Hepatocyte (in vitro differentiated cells): ENCODE data around the gene CD36. TPM values are rescaled to one million over a fixed set of nuclear protein-coding genes. Genes with fewer than 3 reads are reported as not detected.

Source experiments
- DNase-seq: peaks from one replicate; pipeline ENCODE4 v3.0.0-alpha.2; 2016; ENCODE audit warnings: low spot score
- H2AFZ ChIP-seq: fragments of 200-600 bp; sonication (generic); 2 replicates; pipeline ENCODE4 v1.6.0; 2016; ENCODE audit warnings: antibody characterized with exemption, mild to moderate bottlenecking
- H3K27ac ChIP-seq: fragments of 200-600 bp; sonication (generic); 2 replicates; pipeline ENCODE4 v1.5.1; 2016; ENCODE audit warnings: mild to moderate bottlenecking
- H3K27me3 ChIP-seq: fragments of 200-600 bp; sonication (generic); 2 replicates; pipeline ENCODE4 v1.6.1; 2016
- H3K36me3 ChIP-seq: fragments of 200-600 bp; sonication (generic); replicated peaks from 2 replicates; pipeline ENCODE4 v1.5.1; 2016; ENCODE audit warnings: low read depth; ENCODE audit not compliant: insufficient read depth
- H3K4me1 ChIP-seq: fragments of 200-600 bp; sonication (generic); 2 replicates; pipeline ENCODE4 v1.5.1; 2016; ENCODE audit warnings: mild to moderate bottlenecking, moderate library complexity; ENCODE audit not compliant: insufficient read depth
- H3K4me2 ChIP-seq: fragments of 200-600 bp; sonication (generic); 2 replicates; pipeline ENCODE4 v1.6.0; 2016
- H3K4me3 ChIP-seq: fragments of 200-600 bp; sonication (generic); 2 replicates; pipeline ENCODE4 v1.5.1; 2016; ENCODE audit warnings: mild to moderate bottlenecking
- H3K79me2 ChIP-seq: fragments of 200-600 bp; sonication (generic); 2 replicates; pipeline ENCODE4 v1.6.0; 2017; ENCODE audit warnings: mild to moderate bottlenecking
- H3K9me2 ChIP-seq: fragments of 200-600 bp; sonication (generic); replicated peaks from 2 replicates; pipeline ENCODE4 v1.6.0; 2017; ENCODE audit warnings: mild to moderate bottlenecking; ENCODE audit not compliant: insufficient read depth
- H3K9me3 ChIP-seq: fragments of 200-600 bp; sonication (generic); 2 replicates; pipeline ENCODE4 v1.5.1; 2016; ENCODE audit warnings: low read depth, mild to moderate bottlenecking
- H4K20me1 ChIP-seq: fragments of 200-600 bp; sonication (generic); 2 replicates; pipeline ENCODE4 v1.6.0; 2016; ENCODE audit warnings: mild to moderate bottlenecking; ENCODE audit not compliant: insufficient read depth, poor library complexity, severe bottlenecking
- CTCF ChIP-seq: fragments of 200-600 bp; sonication (generic); IDR thresholded peaks from 2 replicates; pipeline ENCODE4 v1.5.1; 2016; ENCODE audit warnings: antibody characterized with exemption, mild to moderate bottlenecking; ENCODE audit not compliant: poor library complexity
- EZH2 ChIP-seq: fragments of 200-600 bp; sonication (generic); IDR thresholded peaks from 2 replicates; pipeline ENCODE4 v1.6.1; 2016; ENCODE audit warnings: antibody characterized with exemption, mild to moderate bottlenecking, borderline replicate concordance
- EZH2phosphoT487 ChIP-seq: fragments of 200-600 bp; sonication (generic); IDR thresholded peaks from one replicate; pipeline ENCODE4 v1.6.1; 2018; ENCODE audit warnings: antibody characterized with exemption, mild to moderate bottlenecking, low read depth, moderate library complexity; ENCODE audit not compliant: unreplicated experiment, severe bottlenecking
- WGBS: methylation state at CpG from one replicate; pipeline ENCODE4 v1.1.6; 2016; ENCODE audit warnings: low lambda C conversion rate; ENCODE audit errors: missing lambda C conversion rate; 5-methylcytosine and 5-hydroxymethylcytosine counted together
- polyA plus RNA-seq: library from polyadenylated mRNA; unstranded; fragments of >200 nt; fragmentation: Nextera tagmentation; extraction: Ambion mirVana; gene quantifications from 2 replicates; pipeline ENCODE4 v1.2.1, GENCODE V29; 2016
- total RNA-seq: library from RNA; depleted of rRNA; stranded (reverse); fragments of >200 nt; gene quantifications from 2 replicates; pipeline ENCODE4 v1.2.3, GENCODE V29; 2014

CD36 gene
- total and polyA plus RNA-seq, 2 experiments from 2014 or later: 5.4 to 22.6 TPM

- Histone ChIP-seq H3K79me2 (no peaks in the 10 kb centered on the region), H3K4me3 (no peak overlapping the region), H3K9me3 (no peaks in the 10 kb centered on the region), H3K9me2 (no peaks in the 10 kb centered on the region), H4K20me1 (no peaks in the 10 kb centered on the region), H3K27ac (no peak overlapping the region), H3K4me2 (no peak overlapping the region), H3K36me3 (no peaks in the 10 kb centered on the region), H3K27me3 (no peaks in the 10 kb centered on the region), H2AFZ (no peak overlapping the region), H3K4me1 (no peaks in the 10 kb centered on the region)
- WGBS: 64% methylated on average over 2 of the region's 2 CpGs
- no peak for DNase-seq
- no peak for TF ChIP-seq EZH2phosphoT487
- TF ChIP-seq EZH2: no peak
- TF ChIP-seq CTCF: no peak
These were observed 69.7 kb downstream of the CD36 start for GRCh38 chr7:80708123-80708522.

- H3K4me2 ChIP-seq: no peak overlapping the region
- H3K4me1 ChIP-seq: no peaks in the 10 kb centered on the region
- no peaks in the 10 kb centered on the region for H3K27me3 ChIP-seq
- H3K4me3 ChIP-seq: no peak overlapping the region
- whole genome bisulfite sequencing: 62% methylated on average over 2 of the region's 2 CpGs
- no peak overlapping the region for H3K27ac ChIP-seq
- no peaks in the 10 kb centered on the region for H3K79me2 ChIP-seq
- H4K20me1 ChIP-seq: no peaks in the 10 kb centered on the region
- no peaks in the 10 kb centered on the region for H3K9me2 ChIP-seq
- no peaks in the 10 kb centered on the region for H3K9me3 ChIP-seq
- H2AFZ ChIP-seq: no peak overlapping the region
- DNase-seq: no peak
- no peak for TF ChIP-seq EZH2
- TF ChIP-seq CTCF: no peak
- TF ChIP-seq EZH2phosphoT487: no peak
- H3K36me3 ChIP-seq: no peaks in the 10 kb centered on the region
These were observed 73.1 kb downstream of the CD36 start for GRCh38 chr7:80711531-80711930.

GRCh38 chr7:80719261-80719660 is 80.8 kb downstream of the CD36 start:
- DNase-seq: peak; percentile 11
- Histone ChIP-seq H3K4me2 (no peak overlapping the region), H3K9me3 (no peaks in the 10 kb centered on the region), H3K4me1 (peaks cover 23% of the 10 kb centered on the region), H4K20me1 (no peaks in the 10 kb centered on the region), H3K27ac (no peak overlapping the region), H3K9me2 (no peaks in the 10 kb centered on the region), H2AFZ (no peak overlapping the region), H3K36me3 (no peaks in the 10 kb centered on the region), H3K4me3 (no peak overlapping the region), H3K79me2 (no peaks in the 10 kb centered on the region), H3K27me3 (no peaks in the 10 kb centered on the region)
- TF ChIP-seq CTCF (no peak), EZH2phosphoT487 (no peak), EZH2 (no peak)
- 72% methylated on average over 3 of the region's 3 CpGs for WGBS

DNA sequence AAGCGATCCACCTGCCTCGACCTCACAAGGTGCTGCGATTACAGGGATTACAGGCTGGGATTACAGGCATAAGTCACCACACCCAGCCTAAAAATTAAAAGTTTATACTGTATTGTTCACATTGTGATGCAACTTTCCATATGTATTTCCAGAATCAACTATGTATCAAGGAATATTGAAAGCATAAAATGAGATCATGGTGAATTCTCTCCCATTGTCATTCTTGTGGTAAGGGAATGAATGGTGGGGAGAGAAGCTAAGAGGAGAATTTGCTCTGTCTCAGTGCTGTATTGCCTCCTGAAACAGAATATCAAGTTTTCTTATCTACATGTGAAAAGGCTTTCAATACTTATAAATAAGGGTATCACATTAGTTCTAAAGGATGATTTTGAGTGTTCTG is 81.7 kb downstream of the CD36 start:
- no peak overlapping the region for H2AFZ ChIP-seq
- H3K9me3 ChIP-seq: no peaks in the 10 kb centered on the region
- no peak overlapping the region for H3K4me2 ChIP-seq
- DNase-seq: no peak
- no peaks in the 10 kb centered on the region for H4K20me1 ChIP-seq
- H3K4me1 ChIP-seq: peaks cover 31% of the 10 kb centered on the region
- H3K4me3 ChIP-seq: no peak overlapping the region
- no peaks in the 10 kb centered on the region for H3K27me3 ChIP-seq
- H3K36me3 ChIP-seq: no peaks in the 10 kb centered on the region
- 100% methylated on average over 3 of the region's 3 CpGs for WGBS
- TF ChIP-seq EZH2: no peak
- no peak for TF ChIP-seq CTCF
- TF ChIP-seq EZH2phosphoT487: no peak
- H3K27ac ChIP-seq: no peak overlapping the region
- H3K9me2 ChIP-seq: no peaks in the 10 kb centered on the region
- H3K79me2 ChIP-seq: no peaks in the 10 kb centered on the region
